Progenitor cell of endocrine pancreas (in vitro differentiated cells): Measurements from ENCODE around the gene RNF10. TPM values are rescaled to one million over a fixed set of nuclear protein-coding genes. Genes with fewer than 3 reads are reported as not detected.

Experiments
- DNase-seq: peaks from one replicate; pipeline ENCODE4 v3.0.0; 2021; ENCODE audit warnings: low spot score; ENCODE audit not compliant: unreplicated experiment
- H3K27ac Mint-ChIP-seq: 2 replicates; pipeline ENCODE4 v1.8.0; 2021; ENCODE audit warnings: mild to moderate bottlenecking, moderate library complexity, mixed read lengths
- H3K27me3 Mint-ChIP-seq: 2 replicates; pipeline ENCODE4 v1.8.0; 2021; ENCODE audit warnings: mixed read lengths
- H3K36me3 Mint-ChIP-seq: 2 replicates; pipeline ENCODE4 v1.8.0; 2022; ENCODE audit warnings: mixed read lengths; ENCODE audit not compliant: insufficient read depth
- H3K4me1 Mint-ChIP-seq: 2 replicates; pipeline ENCODE4 v1.8.0; 2021; ENCODE audit warnings: low read depth, mixed read lengths
- H3K4me3 Mint-ChIP-seq: 2 replicates; pipeline ENCODE4 v1.8.0; 2021; ENCODE audit warnings: low read depth, mild to moderate bottlenecking, moderate library complexity, mixed read lengths
- H3K9me3 Mint-ChIP-seq: 2 replicates; pipeline ENCODE4 v1.8.0; 2021; ENCODE audit warnings: low read depth, mixed read lengths
- total RNA-seq: library from RNA; stranded (reverse); gene quantifications from 2 replicates; pipeline ENCODE4 v1.2.1, GENCODE V29; 2021
- TF ChIP-seq, protein P1 (sequence below): fragments of 200-600 bp; sonication (generic); IDR thresholded peaks from one replicate; pipeline ENCODE4 v1.5.0; 2021; ENCODE audit warnings: antibody characterized with exemption, mild to moderate bottlenecking; ENCODE audit not compliant: unreplicated experiment

Gene RNF10
- total RNA-seq, 1 donor from 2014 or later = 167 TPM

DNA sequence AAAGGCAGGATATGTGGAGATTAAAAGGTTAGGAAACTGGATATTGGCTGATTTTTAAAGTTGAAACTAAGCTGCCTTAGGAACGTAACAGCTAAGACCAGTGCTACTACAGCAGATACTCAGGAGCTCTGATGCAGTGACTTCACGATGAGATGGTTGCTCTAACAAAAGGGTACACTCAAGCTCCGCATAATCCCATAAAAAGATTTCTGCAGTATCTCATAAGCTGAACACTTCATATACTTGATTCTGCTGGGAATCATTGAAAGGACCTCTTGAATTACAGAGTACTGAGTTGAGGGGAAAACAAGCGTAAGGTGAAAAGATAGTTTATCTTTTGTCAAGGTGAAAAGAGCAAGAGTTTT is 3.7 kb downstream of the RNF10 start:
- TF ChIP-seq, protein P1, sequence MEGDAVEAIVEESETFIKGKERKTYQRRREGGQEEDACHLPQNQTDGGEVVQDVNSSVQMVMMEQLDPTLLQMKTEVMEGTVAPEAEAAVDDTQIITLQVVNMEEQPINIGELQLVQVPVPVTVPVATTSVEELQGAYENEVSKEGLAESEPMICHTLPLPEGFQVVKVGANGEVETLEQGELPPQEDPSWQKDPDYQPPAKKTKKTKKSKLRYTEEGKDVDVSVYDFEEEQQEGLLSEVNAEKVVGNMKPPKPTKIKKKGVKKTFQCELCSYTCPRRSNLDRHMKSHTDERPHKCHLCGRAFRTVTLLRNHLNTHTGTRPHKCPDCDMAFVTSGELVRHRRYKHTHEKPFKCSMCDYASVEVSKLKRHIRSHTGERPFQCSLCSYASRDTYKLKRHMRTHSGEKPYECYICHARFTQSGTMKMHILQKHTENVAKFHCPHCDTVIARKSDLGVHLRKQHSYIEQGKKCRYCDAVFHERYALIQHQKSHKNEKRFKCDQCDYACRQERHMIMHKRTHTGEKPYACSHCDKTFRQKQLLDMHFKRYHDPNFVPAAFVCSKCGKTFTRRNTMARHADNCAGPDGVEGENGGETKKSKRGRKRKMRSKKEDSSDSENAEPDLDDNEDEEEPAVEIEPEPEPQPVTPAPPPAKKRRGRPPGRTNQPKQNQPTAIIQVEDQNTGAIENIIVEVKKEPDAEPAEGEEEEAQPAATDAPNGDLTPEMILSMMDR = no peak
- peaks cover 12% of the 10 kb centered on the region for H3K36me3 Mint-ChIP-seq
- H3K4me3 Mint-ChIP-seq = peak overlapping the region; percentile 22

DNA sequence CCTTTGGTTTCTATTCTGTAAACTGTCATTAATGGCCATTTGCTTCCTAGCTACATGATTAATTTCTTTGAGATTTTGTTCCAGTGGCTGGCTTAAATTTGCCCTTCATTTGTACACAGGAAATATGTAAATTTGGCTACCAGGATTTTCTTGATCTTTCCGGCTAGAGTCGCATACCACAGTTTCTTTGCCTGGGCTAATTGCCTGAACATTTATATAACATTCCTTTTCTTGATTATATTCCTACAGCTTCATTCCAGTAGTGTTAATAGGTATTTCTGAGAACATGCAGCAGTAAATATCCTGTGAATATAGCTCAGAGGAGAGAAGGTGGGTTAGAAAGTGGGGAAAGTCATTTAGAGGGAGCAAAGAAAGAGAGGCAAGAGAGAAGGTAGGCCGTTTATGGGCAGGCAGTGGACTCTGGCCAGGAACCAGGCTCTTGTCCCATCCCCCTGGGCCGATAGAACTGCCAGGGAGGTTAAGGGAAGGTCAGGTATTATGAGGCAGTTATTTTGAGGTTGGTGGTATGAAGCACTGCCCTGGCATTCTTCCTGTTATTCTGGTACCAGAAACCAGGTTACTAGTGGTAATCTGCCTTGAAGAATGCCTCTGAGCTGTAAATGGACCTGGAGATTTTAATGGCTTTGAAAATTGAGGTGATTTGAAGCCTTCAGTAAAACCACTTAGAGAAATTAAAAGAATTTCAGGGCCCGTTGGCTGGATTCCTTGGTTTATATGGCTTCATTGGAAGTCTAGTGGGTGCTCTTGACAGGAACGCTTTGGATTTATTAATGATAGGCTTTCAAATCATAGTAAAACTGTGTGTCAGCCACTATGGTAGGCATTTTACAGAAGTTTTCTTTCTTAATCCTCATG is 4.4 kb downstream of the RNF10 start:
- H3K27me3 Mint-ChIP-seq = no peaks in the 10 kb centered on the region
- H3K4me3 Mint-ChIP-seq = peak overlapping the region; percentile 39
- peaks cover 12% of the 10 kb centered on the region for H3K36me3 Mint-ChIP-seq
- peaks cover 40% of the 10 kb centered on the region for H3K4me1 Mint-ChIP-seq
- DNase-seq = no peak
- TF ChIP-seq, protein P1 = no peak
- no peaks in the 10 kb centered on the region for H3K9me3 Mint-ChIP-seq
- H3K27ac Mint-ChIP-seq = peak overlapping the region; percentile 80

More for the DNA sequence above, 3.7 kb downstream of the RNF10 start:
- Mint-ChIP-seq H3K27me3 (no peaks in the 10 kb centered on the region), H3K4me1 (peaks cover 40% of the 10 kb centered on the region), H3K9me3 (no peaks in the 10 kb centered on the region), H3K27ac (peak overlapping the region; percentile 80)
- no peak for DNase-seq

DNA sequence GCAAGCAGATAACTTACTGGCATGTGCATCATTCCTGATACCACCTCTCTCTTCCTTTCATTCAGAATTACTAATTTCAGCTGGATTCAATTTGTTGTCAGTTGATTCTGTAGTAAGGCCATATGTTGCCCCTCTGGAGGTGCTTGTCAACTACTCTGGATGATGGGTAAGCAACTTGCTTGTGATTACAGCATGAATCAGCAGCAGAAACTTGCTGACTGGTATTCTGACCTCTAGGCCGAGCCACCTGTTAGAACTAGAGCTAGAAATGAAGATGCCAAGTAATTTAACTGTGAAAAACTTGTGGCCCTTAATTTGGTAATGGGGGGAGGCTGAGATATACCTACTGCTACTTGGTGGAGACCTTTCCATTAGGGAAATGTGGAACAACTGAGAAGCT is 5.1 kb downstream of the RNF10 start:
- H3K36me3 Mint-ChIP-seq = peaks cover 12% of the 10 kb centered on the region
- no peak overlapping the region for H3K27ac Mint-ChIP-seq
- no peak for DNase-seq
- no peak overlapping the region for H3K4me3 Mint-ChIP-seq
- H3K4me1 Mint-ChIP-seq = peaks cover 40% of the 10 kb centered on the region
- no peaks in the 10 kb centered on the region for H3K27me3 Mint-ChIP-seq
- TF ChIP-seq, protein P1 = no peak
- H3K9me3 Mint-ChIP-seq = no peaks in the 10 kb centered on the region

DNA sequence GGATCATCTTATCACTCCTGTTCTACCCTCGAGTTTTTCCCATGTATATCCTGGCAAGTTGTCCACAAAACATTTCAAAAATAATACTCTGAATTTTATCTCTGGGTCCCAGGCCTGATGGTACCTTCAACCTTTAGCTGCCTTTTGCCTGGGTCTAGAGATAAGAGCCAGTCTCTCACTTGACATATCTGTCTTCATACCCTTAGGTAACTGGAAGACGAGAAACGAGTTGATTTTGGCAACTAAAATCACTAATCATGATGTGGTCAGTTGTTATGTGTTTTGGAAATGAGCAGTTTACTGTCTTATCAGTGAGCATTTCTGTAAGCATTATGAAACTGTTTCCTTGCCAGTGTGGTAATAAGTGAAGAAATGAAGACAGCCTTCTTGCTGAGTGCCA is 6.3 kb downstream of the RNF10 start:
- Mint-ChIP-seq H3K36me3 (peaks cover 12% of the 10 kb centered on the region), H3K27me3 (no peaks in the 10 kb centered on the region), H3K4me3 (no peak overlapping the region)

DNA sequence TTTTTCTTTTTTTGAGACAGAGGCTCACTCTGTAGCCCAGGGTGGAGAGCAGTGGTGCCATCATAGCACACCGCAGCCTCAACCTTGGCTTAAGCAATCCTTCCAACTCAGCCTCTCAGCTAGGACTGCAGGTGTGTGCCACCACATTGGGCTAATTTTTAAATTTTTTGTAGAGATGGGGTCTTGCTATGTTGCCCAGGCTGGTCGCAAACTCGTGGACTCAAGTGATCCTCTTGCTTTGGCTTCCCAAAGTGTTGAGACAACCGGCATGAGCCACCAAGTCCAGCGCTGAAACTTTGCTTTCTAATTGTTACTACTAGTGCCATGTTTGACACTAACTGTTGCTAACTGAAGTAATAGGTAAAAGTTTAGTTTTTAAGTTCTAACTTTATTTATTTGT is 8.0 kb downstream of the RNF10 start:
- Mint-ChIP-seq H3K27ac (no peak overlapping the region), H3K36me3 (peaks cover 16% of the 10 kb centered on the region)

More for the DNA sequence above, 6.3 kb downstream of the RNF10 start:
- no peak for DNase-seq
- TF ChIP-seq, protein P1 = no peak
- H3K4me1 Mint-ChIP-seq = peaks cover 36% of the 10 kb centered on the region
- H3K9me3 Mint-ChIP-seq = no peaks in the 10 kb centered on the region
- H3K27ac Mint-ChIP-seq = peak overlapping the region; percentile 24

More for the DNA sequence above, 8.0 kb downstream of the RNF10 start:
- no peaks in the 10 kb centered on the region for H3K27me3 Mint-ChIP-seq
- no peak for DNase-seq
- H3K9me3 Mint-ChIP-seq = no peaks in the 10 kb centered on the region
- H3K4me1 Mint-ChIP-seq = peaks cover 30% of the 10 kb centered on the region
- no peak overlapping the region for H3K4me3 Mint-ChIP-seq
- TF ChIP-seq, protein P1 = no peak
